HG02763 (cell line): ENCODE results near the gene CSRNP3.
A peak's percentile ranks its signal among the peaks of the same experiment; 100 is the strongest.
"Not testable (repeated sequence)": the region's sequence is repeated elsewhere in the genome, so short reads cannot be mapped to it uniquely, and the experiment has no call there.

ENCODE experiments used
- ATAC-seq: cut with Tn5 transposase; IDR thresholded peaks from one replicate; pipeline ENCODE4 v1.9.1; 2021; ENCODE audit warnings: mild to moderate bottlenecking, moderate library complexity; ENCODE audit not compliant: unreplicated experiment

CSRNP3 gene

GRCh38 chr2:165629776-165630175 is 160.3 kb downstream of the CSRNP3 start:
- no peak for ATAC-seq

- no peak for ATAC-seq
These were observed 160.7 kb downstream of the CSRNP3 start for GRCh38 chr2:165630236-165630635.

- ATAC-seq, result no peak
These were observed 161.6 kb downstream of the CSRNP3 start for GRCh38 chr2:165631089-165631488.

GRCh38 chr2:165632594-165632993 is 163.1 kb downstream of the CSRNP3 start:
- ATAC-seq, result no peak

GRCh38 chr2:165633431-165633830 is 163.9 kb downstream of the CSRNP3 start:
- ATAC-seq, result no peak

- ATAC-seq, result no peak
These were observed 164.8 kb downstream of the CSRNP3 start for GRCh38 chr2:165634282-165634681.

- ATAC-seq, result no peak
These were observed 165.4 kb downstream of the CSRNP3 start for GRCh38 chr2:165634855-165635254.

- ATAC-seq, result no peak
These were observed 166.0 kb downstream of the CSRNP3 start for GRCh38 chr2:165635532-165635931.

- no peak for ATAC-seq
These were observed 167.5 kb downstream of the CSRNP3 start for GRCh38 chr2:165636959-165637358.

GRCh38 chr2:165637396-165637795 is 167.9 kb downstream of the CSRNP3 start:
- no peak for ATAC-seq

- no peak for ATAC-seq
These were observed 170.0 kb downstream of the CSRNP3 start for GRCh38 chr2:165639504-165639903.

GRCh38 chr2:165640247-165640929 is 170.9 kb downstream of the CSRNP3 start:
- no peak for ATAC-seq

GRCh38 chr2:165645930-165646831 is 176.7 kb downstream of the CSRNP3 start:
- no peak for ATAC-seq

- ATAC-seq, result no peak
These were observed 177.9 kb downstream of the CSRNP3 start for GRCh38 chr2:165647409-165647808.

GRCh38 chr2:165648801-165649200 is 179.3 kb downstream of the CSRNP3 start:
- ATAC-seq, result no peak

- ATAC-seq, result no peak
These were observed 181.7 kb downstream of the CSRNP3 start for GRCh38 chr2:165651233-165651632.

- ATAC-seq, result no peak
These were observed 186.2 kb downstream of the CSRNP3 start for GRCh38 chr2:165655661-165656060.

- ATAC-seq, result peak; percentile 83
These were observed 190.9 kb downstream of the CSRNP3 start for GRCh38 chr2:165660361-165660760.

GRCh38 chr2:165662720-165663119 is 193.2 kb downstream of the CSRNP3 start:
- ATAC-seq, result no peak

- ATAC-seq, result no peak
These were observed 196.1 kb downstream of the CSRNP3 start for GRCh38 chr2:165665614-165666013.

GRCh38 chr2:165666073-165666472 is 196.6 kb downstream of the CSRNP3 start:
- not testable (repeated sequence) for ATAC-seq

GRCh38 chr2:165666605-165667004 is 197.1 kb downstream of the CSRNP3 start:
- ATAC-seq, result no peak
